A673 (cell line): ENCODE data around the gene ADCY10. TPM values are rescaled to one million over a fixed set of nuclear protein-coding genes. Genes with fewer than 3 reads are reported as not detected.

ENCODE experiments used
- BruUV-seq: library from RNA; stranded (reverse); fragments of 400-500 nt; replicated peaks from 2 replicates; lab custom pipeline; 2021; lab: Mats Ljungman, UMichigan
- CTCF ChIA-PET: fragments of 300-600 bp; sonication (Branson Sonifier 250); formaldehyde crosslinking; loops from one replicate; lab custom pipeline; 2022; ENCODE audit warnings: antibody characterized with exemption; lab: Charles Lee
- POLR2A ChIA-PET: fragments of 300-600 bp; sonication (Branson Sonifier 250); formaldehyde crosslinking; loops from one replicate; lab custom pipeline; 2022; ENCODE audit warnings: antibody characterized with exemption; ENCODE audit not compliant: low non-redundant PET; lab: Charles Lee
- DNase-seq: peaks from one replicate; pipeline ENCODE4 v3.0.0-alpha.2; 2015; ENCODE audit warnings: low spot score
- H3K27ac ChIP-seq: fragments of 200-600 bp; sonication (generic); 2 replicates; pipeline ENCODE4 v1.5.1; 2016; ENCODE audit warnings: mixed run types, low read depth, mild to moderate bottlenecking, mixed read lengths, antibody characterized with exemption, low read length; ENCODE audit not compliant: poor library complexity, severe bottlenecking
- H3K27me3 ChIP-seq: fragments of 200-600 bp; sonication (generic); replicated peaks from 2 replicates; pipeline ENCODE4 v1.6.1; 2017; ENCODE audit warnings: mixed run types, low read depth, mild to moderate bottlenecking, mixed read lengths, antibody characterized with exemption, low read length; ENCODE audit not compliant: insufficient read depth, poor library complexity
- H3K36me3 ChIP-seq: fragments of 200-600 bp; sonication (generic); 2 replicates; pipeline ENCODE4 v1.6.1; 2016; ENCODE audit warnings: mixed run types, mild to moderate bottlenecking, mixed read lengths, antibody characterized with exemption, low read length; ENCODE audit not compliant: insufficient read depth, poor library complexity, severe bottlenecking
- H3K4me1 ChIP-seq: fragments of 200-600 bp; sonication (generic); 2 replicates; pipeline ENCODE4 v1.6.1; 2017; ENCODE audit warnings: mixed run types, mild to moderate bottlenecking, mixed read lengths, antibody characterized with exemption, low read length; ENCODE audit not compliant: insufficient read depth, poor library complexity, severe bottlenecking
- H3K4me3 ChIP-seq: fragments of 200-600 bp; sonication (generic); 2 replicates; pipeline ENCODE4 v1.5.1; 2016; ENCODE audit warnings: low read depth, mixed run types, mild to moderate bottlenecking, mixed read lengths, low read length; ENCODE audit not compliant: poor library complexity, severe bottlenecking
- H3K9me3 ChIP-seq: fragments of 200-600 bp; sonication (generic); 2 replicates; pipeline ENCODE4 v1.6.1; 2016; ENCODE audit warnings: mixed run types, low read depth, mild to moderate bottlenecking, mixed read lengths, antibody characterized with exemption, low read length; ENCODE audit not compliant: poor library complexity, severe bottlenecking
- EZH2 ChIP-seq: fragments of 200-600 bp; sonication (generic); IDR thresholded peaks from 2 replicates; pipeline ENCODE4 v1.6.1; 2017; ENCODE audit warnings: borderline replicate concordance, low read depth, mild to moderate bottlenecking, mixed read lengths, antibody characterized with exemption, low read length; ENCODE audit not compliant: poor library complexity, severe bottlenecking
- intact Hi-C: fragments of 100-400 bp; cut with micrococcal nuclease; formaldehyde crosslinking; loops from one replicate; pipeline ENCODE4 v1.10.0; 2022; ENCODE audit not compliant: unreplicated experiment
- total RNA-seq: library from RNA; stranded (reverse); gene quantifications from 2 replicates; pipeline ENCODE4 v1.2.3, GENCODE V29; 2021
- TF ChIP-seq, protein P1 (sequence below): fragments of 300-800, 200-600 bp; sonication (generic); conservative IDR thresholded peaks from 2 replicates; pipeline ENCODE4 v1.5.1; 2017; ENCODE audit warnings: low read depth, mild to moderate bottlenecking, antibody characterized with exemption, low read length, moderate library complexity, mixed read lengths

ADCY10 gene
- total RNA-seq, 1 experiment from 2014 or later = 0.19 TPM

DNA sequence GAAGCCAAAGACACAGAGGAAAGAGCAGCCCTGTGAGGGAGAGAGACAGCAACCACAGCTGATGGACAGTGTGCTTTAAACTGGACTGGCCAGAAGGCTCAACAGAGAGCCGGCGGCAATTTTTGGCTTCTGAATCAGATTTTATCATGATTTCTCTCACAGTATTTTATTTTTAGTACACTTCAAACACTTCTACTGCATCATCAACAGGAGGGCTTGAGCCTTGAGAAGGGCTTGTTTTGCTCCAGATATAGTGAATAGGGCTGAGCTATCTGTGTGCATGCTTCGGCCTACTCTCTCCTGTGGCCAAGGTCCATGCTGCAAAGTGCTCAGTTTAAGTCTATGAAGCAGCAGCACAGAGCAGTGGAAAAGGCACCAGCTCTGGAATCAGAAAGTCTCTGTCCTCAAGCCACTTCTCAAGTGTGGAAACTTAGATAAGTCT lies 33.3 kb downstream of the ADCY10 start:
- intact Hi-C loops = no loop called here
- no peaks in the 10 kb centered on the region for H3K36me3 ChIP-seq
- no peak overlapping the region for H3K27ac ChIP-seq
- ChIA-PET CTCF (interaction anchor here (0.6 kb wide), 1 partner anchor 84 kb away, joined by 3 read pairs; no protein-coding TSS in a partner anchor), POLR2A (no interaction called here)
- no peak for DNase-seq
- no peaks in the 10 kb centered on the region for H3K9me3 ChIP-seq
- no TSS peak for BruUV-seq
- H3K4me1 ChIP-seq = no peaks in the 10 kb centered on the region
- H3K4me3 ChIP-seq = no peak overlapping the region
- TF ChIP-seq EZH2 = no peak
- TF ChIP-seq, protein P1, sequence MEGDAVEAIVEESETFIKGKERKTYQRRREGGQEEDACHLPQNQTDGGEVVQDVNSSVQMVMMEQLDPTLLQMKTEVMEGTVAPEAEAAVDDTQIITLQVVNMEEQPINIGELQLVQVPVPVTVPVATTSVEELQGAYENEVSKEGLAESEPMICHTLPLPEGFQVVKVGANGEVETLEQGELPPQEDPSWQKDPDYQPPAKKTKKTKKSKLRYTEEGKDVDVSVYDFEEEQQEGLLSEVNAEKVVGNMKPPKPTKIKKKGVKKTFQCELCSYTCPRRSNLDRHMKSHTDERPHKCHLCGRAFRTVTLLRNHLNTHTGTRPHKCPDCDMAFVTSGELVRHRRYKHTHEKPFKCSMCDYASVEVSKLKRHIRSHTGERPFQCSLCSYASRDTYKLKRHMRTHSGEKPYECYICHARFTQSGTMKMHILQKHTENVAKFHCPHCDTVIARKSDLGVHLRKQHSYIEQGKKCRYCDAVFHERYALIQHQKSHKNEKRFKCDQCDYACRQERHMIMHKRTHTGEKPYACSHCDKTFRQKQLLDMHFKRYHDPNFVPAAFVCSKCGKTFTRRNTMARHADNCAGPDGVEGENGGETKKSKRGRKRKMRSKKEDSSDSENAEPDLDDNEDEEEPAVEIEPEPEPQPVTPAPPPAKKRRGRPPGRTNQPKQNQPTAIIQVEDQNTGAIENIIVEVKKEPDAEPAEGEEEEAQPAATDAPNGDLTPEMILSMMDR = no peak
- H3K27me3 ChIP-seq = no peaks in the 10 kb centered on the region

DNA sequence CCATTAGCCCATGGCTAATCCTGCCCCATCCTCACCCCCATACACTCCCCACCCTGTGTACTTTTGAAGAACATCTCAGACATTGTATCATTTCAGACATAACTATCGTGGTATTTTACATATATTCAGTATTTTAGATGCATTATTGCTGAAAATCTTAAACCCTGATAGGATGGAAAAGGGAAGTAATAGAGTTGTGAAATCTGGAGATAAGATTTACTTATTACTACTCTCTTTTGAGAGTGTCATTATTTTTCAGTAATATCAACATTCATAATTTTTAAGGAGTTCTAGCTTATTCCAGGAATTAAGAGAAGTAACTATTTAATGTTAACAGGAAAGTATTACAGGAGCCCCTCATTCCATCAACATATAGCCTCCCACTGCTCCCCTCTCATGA lies 34.4 kb downstream of the ADCY10 start:
- CTCF ChIA-PET = no interaction called here
- TF ChIP-seq EZH2 = no peak
- TF ChIP-seq, protein P1 = no peak
- POLR2A ChIA-PET = no interaction called here

DNA sequence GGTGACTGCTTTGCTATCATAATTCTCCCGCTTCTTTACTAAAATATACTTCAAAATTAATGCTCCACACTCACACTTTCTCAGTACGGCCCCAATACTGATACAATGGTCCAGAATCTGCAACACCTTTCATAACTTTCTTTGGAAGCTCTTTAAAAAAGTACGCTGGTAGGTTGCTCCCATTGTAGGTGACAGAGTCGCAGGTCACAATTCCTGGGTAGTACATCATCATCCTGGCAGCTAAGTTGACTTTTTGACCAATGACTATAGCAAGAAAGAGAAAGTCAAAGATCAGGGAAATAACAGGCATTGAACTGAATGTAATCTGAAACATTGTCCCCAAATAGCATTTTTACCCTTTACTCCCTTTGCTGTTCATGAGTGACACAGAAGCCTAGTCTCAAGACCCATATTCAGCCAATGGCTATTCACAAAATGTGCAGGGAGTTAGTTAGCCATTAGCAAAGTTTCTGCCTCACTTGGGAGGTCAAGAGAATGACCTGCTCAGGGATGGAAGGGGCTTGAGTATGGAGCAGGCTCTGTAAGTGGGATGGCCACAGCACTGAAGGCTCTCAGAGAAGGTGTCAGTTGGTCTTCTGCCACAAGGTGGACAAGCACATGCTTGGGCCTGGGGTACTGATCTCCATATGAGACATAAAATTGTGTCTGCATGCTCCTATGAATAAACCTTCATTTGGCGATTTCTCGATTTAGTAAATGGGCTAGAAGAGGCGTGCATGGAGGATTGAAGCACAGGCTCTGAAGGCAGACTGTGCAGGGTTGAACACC lies 35.4 kb downstream of the ADCY10 start:
- no peak for TF ChIP-seq EZH2
- TF ChIP-seq, protein P1 = no peak
- ChIA-PET CTCF (no interaction called here), POLR2A (no interaction called here)
- Histone ChIP-seq H3K27me3 (no peaks in the 10 kb centered on the region), H3K36me3 (no peaks in the 10 kb centered on the region), H3K4me3 (no peak overlapping the region), H3K4me1 (no peaks in the 10 kb centered on the region), H3K9me3 (no peaks in the 10 kb centered on the region), H3K27ac (no peak overlapping the region)
- intact Hi-C loops = no loop called here
- no TSS peak for BruUV-seq
- DNase-seq = no peak

More for the DNA sequence above, 34.4 kb downstream of the ADCY10 start:
- no peak overlapping the region for H3K4me3 ChIP-seq
- intact Hi-C loops = no loop called here
- H3K27me3 ChIP-seq = no peaks in the 10 kb centered on the region
- no TSS peak for BruUV-seq
- H3K9me3 ChIP-seq = no peaks in the 10 kb centered on the region
- DNase-seq = no peak
- no peak overlapping the region for H3K27ac ChIP-seq
- no peaks in the 10 kb centered on the region for H3K4me1 ChIP-seq
- no peaks in the 10 kb centered on the region for H3K36me3 ChIP-seq
